Mammary epithelial cell (primary cell): ENCODE results near the gene HS2ST1.

ENCODE experiments used
- CTCF ChIP-seq, 2 donors: IDR thresholded peaks in 1 of 2; conservative IDR thresholded peaks in 1 of 2; 2 replicates each; pipeline ENCODE4 v1.5.1; 2011 to 2012; ENCODE audit warnings: inconsistent platforms in 2 of 2, low read length in 2 of 2, mild to moderate bottlenecking in 2 of 2, control low read depth in 1 of 2, low read depth in 1 of 2; ENCODE audit not compliant: insufficient read depth in 1 of 2; ENCODE audit errors: extremely low read depth in 1 of 2
- EZH2 ChIP-seq: IDR thresholded peaks from 2 replicates; pipeline ENCODE4 v1.6.1; 2012; ENCODE audit warnings: low read length, inconsistent platforms, borderline replicate concordance

GRCh38 chr1:87108228-87108627 lies 193.8 kb downstream of the HS2ST1 start:
- TF ChIP-seq CTCF (conservative IDR thresholded peaks at IDR 0.05 in 1 of 2, IDR thresholded peaks at IDR 0.05 in 1 of 2; ENCODE audit: extremely low read depth in 1 of 2, insufficient read depth in 1 of 2, low read depth in 1 of 2, low read length in 2 of 2) (no peak), EZH2 (no peak)
